ENCODE results near the gene DLEC1. TPM values are rescaled to one million over a fixed set of nuclear protein-coding genes. Genes with fewer than 3 reads are reported as not detected.
"Not testable (repeated sequence)": the region's sequence is repeated elsewhere in the genome, so short reads cannot be mapped to it uniquely, and the experiment has no call there.

Gene DLEC1
- total RNA-seq, 1 donor from 2014 or later = 0.11 TPM

DNA sequence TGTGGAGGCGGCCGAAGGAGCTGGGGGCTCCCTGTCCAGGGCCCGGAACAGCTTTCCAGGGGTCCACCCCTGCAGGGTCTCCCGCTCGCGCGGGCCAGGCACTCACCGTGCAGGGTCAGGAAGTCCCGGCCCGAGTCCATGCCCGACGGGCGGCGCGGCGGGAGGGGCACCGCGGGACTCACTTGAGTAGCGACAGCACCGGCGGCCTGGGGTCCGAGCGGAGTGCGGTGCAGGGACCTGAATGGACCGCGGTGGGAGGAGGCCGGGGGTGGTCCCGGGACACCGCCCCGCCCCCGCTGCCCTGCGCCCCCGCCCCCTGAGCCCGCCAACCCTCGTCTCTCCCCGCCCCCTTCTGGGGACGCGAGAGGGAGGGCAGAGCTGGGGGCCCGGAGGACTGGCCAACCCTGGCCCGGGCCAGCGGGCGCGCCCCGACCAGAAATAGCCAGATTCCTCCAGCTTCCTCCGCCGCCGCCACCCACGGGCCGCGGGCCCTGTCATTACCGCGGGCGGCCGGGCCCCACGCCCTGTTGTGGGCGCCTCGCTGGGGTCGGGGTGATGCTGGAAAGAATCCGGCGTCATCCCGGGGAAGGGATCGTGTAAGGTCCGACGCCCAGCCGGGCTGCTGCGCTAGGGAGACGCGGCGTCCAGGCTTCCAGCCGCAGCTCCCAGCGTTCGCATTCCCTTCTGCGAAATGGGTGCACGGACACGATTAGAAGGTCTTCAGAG is 9.4 kb upstream of the DLEC1 start, which contains the start of gene PLCD1:
PLCD1 (minus strand) TSS at position 243 of the 726 bp plus-strand sequence; CDS start at position 140, 103 bp downstream.
- no peaks in the 10 kb centered on the region for H3K27me3 ChIP-seq
- DNase-seq (ENCODE audit: low spot score in 2 of 2) = peak; percentile 67 to 95
- intact Hi-C loops (cut with DNase I) = loop anchor here (2.0 kb wide), 1 partner anchor 135 kb away; the partner anchor contains the start of gene OXSR1
- TF ChIP-seq, protein P1, sequence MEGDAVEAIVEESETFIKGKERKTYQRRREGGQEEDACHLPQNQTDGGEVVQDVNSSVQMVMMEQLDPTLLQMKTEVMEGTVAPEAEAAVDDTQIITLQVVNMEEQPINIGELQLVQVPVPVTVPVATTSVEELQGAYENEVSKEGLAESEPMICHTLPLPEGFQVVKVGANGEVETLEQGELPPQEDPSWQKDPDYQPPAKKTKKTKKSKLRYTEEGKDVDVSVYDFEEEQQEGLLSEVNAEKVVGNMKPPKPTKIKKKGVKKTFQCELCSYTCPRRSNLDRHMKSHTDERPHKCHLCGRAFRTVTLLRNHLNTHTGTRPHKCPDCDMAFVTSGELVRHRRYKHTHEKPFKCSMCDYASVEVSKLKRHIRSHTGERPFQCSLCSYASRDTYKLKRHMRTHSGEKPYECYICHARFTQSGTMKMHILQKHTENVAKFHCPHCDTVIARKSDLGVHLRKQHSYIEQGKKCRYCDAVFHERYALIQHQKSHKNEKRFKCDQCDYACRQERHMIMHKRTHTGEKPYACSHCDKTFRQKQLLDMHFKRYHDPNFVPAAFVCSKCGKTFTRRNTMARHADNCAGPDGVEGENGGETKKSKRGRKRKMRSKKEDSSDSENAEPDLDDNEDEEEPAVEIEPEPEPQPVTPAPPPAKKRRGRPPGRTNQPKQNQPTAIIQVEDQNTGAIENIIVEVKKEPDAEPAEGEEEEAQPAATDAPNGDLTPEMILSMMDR (IDR thresholded peaks at IDR 0.05) = no peak
- peak within 1 kb of the TSS; percentile 73 to 88 for H3K4me3 ChIP-seq
- H3K36me3 ChIP-seq = no peaks in the 10 kb centered on the region
- no peaks in the 10 kb centered on the region for H3K9me3 ChIP-seq
- peak within 1 kb of the TSS; percentile 91 to 97 for H3K27ac ChIP-seq
- peaks cover 25 to 36% of the 10 kb centered on the region in 2 donors for H3K4me1 ChIP-seq

DNA sequence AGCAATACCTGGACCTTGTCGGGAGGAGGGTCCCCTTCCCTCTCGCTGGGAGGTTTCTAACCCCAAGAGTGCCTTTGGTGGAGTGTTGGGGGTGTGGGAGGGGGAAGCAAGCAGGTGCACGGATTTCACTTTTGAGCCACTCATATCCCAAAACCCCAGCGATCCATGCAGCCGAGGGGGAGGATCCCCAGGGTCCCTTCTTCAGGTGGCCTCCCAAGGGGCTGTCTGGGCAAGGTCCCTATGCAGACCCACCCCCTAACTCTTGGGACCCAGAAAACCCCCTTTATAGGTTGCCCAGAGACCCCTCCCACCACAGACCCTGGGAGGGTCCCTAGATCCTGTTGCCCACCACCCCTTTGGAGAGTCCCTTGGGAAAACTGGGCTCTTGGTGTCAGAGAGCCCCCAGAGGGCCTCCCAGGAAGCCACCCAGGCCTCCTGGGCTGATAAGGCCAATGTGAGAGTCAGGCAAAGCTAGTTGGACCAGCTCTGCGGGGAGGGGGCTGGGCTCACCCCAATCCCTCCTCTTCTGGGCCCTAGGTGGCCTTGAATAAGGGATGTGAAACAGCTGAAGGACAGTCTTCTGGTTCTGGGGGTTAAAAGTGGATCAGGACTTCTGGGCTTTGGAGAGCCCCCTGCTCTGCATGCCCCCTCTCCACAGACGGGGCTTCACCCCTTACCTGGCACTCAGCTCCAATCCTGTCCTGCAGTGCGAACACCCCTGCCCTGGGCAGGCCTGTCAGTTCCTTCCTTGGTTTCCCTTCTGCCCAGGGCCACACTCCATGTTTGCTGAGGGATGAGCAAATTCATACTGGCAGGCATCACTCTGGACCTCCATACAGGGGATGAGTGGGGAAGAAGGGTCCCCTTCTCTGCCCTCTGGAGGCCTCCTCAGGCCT is 8.6 kb upstream of the DLEC1 start:
- H3K27me3 ChIP-seq = no peaks in the 10 kb centered on the region
- TF ChIP-seq, protein P1 (IDR thresholded peaks at IDR 0.05) = no peak
- peaks cover 25 to 34% of the 10 kb centered on the region in 2 donors for H3K4me1 ChIP-seq
- DNase-seq (ENCODE audit: low spot score in 2 of 2) = peak in 1 of 2 donors; percentile 66
- H3K4me3 ChIP-seq = peak overlapping the region; percentile 73 to 88
- peak overlapping the region; percentile 91 to 97 for H3K27ac ChIP-seq
- H3K9me3 ChIP-seq = no peaks in the 10 kb centered on the region
- intact Hi-C loops (cut with DNase I) = no loop called here
- H3K36me3 ChIP-seq = no peaks in the 10 kb centered on the region

DNA sequence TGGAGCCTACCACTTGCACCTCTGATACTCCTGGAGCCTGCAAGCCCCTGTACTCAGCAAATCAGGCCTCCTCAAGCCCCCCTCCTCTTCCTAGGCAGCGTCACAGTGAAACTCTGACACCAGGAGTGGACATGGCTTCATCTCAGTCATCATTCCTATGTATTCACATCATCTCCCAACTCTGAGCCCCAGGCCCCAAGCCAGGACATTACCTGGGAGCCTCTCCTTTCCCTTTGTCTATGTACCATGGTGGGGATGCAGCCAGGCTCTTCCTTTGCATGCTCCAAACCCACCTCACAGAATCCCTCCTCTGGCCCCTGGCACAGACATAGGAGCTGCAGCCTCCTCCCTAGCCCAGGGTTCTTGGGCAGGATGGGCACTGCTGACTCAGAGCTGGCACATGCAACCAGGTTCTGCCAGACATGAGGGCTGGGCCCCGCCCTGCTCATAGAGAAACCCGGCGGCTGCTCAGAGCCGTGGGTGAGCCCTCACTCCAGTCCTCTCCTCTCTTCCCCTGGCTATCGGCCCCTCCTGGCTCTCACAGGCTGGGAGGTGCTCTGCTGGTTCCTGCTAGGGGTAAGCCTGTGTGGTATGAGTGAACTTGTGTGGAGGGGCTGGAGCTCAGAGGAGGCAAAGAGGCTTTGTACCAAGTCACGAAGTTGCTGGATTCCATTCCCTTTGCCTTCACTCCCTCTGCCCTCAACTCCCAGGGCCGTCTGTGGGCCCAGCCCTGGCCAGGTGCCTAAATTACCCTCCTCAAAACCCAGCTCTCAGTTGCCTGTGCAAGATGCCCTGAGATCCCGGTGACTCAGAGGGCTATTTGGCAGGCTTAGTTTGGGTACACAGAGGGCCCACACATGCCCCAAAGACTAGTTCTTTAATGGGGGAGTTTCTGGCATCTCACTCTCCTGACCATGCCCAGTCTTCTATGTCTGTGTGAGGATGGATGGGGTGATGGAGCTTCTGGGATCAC is 7.7 kb upstream of the DLEC1 start:
- Histone ChIP-seq H3K4me1 (peaks cover 19 to 27% of the 10 kb centered on the region in 2 donors), H3K36me3 (no peaks in the 10 kb centered on the region), H3K4me3 (peak overlapping the region in 1 of 2 donors; percentile 88), H3K27ac (peak overlapping the region; percentile 91 to 97), H3K9me3 (no peaks in the 10 kb centered on the region), H3K27me3 (no peaks in the 10 kb centered on the region)
- peak; percentile 84 to 90 for DNase-seq (ENCODE audit: low spot score in 2 of 2)
- intact Hi-C loops (cut with DNase I) = no loop called here
- TF ChIP-seq, protein P1 (IDR thresholded peaks at IDR 0.05) = no peak

DNA sequence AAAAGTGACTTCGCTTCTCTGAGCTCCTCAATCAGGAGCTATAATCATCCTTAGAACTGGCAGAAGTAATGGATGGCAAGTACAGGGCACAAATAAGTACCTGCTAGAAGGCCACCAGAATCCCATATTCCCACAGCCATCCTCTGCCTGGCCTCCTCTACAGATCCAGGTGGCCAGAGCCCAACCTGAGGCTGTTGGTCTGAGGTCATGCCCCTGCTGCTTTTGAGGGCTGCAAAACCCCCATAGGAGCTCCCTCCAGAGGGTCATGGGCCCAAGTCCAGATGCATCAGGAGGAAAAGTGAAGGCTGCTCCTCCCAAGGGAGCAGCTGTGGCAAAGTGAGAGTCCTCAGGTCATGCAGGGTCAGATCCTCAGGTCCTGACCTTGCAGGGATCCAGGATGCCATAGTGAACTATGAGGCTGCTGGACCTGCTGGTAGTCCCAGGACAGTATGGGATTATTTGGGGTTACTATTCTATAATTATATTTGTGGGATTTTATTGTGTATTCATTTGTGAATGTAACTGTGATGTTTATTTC is 6.6 kb upstream of the DLEC1 start:
- Histone ChIP-seq H3K4me3 (no peak overlapping the region), H3K4me1 (peaks cover 19 to 21% of the 10 kb centered on the region in 2 donors), H3K27ac (peak overlapping the region; percentile 91 to 97), H3K27me3 (no peaks in the 10 kb centered on the region), H3K36me3 (no peaks in the 10 kb centered on the region), H3K9me3 (no peaks in the 10 kb centered on the region)
- intact Hi-C loops (cut with DNase I) = no loop called here
- TF ChIP-seq, protein P1 (IDR thresholded peaks at IDR 0.05) = no peak
- DNase-seq (ENCODE audit: low spot score in 2 of 2) = no peak

DNA sequence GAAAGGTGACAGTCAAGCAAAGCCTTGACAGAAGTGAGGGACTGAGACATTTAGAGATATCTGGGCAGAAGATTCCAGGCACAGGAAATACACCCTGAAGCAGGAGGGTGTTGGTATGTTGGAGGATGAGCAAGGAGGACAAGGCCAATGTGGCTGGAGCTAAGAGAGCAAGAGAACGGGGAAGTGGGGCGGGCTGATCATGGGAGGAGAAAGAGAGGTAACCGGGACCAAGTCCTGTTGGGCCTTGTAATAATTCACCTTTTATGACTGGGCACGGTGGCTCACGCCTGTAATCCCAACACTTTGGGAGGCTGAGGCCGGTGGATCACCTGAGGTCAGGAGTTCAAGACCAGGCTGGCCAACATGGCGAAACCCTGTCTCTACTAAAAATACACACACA is 5.4 kb upstream of the DLEC1 start:
- DNase-seq (ENCODE audit: low spot score in 2 of 2); H3K4me3 ChIP-seq; H3K9me3 ChIP-seq; H3K27ac ChIP-seq; H3K27me3 ChIP-seq; intact Hi-C loops (cut with DNase I); H3K36me3 ChIP-seq: not testable (repeated sequence)
- H3K4me1 ChIP-seq = peaks cover 19 to 21% of the 10 kb centered on the region in 2 donors

DNA sequence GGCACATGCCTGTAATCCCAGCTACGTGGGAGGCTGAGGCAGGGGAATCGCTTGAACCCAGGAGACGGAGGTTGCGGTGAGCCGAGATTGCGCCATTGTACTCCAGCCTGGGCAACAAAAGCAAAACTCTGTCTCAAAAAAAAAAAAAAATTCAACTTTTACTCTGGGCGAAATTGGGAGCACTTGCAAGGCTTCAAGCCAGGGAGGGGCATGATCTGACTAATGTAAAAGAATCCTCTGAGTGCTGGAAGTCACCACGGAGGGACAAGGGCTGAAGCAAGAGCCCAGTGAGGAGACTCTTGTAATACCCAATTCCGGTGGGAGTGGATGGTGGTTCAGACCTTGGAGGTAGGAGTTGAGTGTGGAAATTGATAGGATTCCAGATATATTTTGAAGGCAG is 4.7 kb upstream of the DLEC1 start:
- H3K27me3 ChIP-seq; H3K4me3 ChIP-seq; DNase-seq (ENCODE audit: low spot score in 2 of 2); H3K27ac ChIP-seq; H3K9me3 ChIP-seq; H3K36me3 ChIP-seq; intact Hi-C loops (cut with DNase I): not testable (repeated sequence)
- H3K4me1 ChIP-seq = peaks cover 19 to 25% of the 10 kb centered on the region in 2 donors

All from ascending aorta (tissue), 2 donors.